Left forelimb (tissue), 1 donor: Measurements from ENCODE around the gene NAPEPLD.
"Not testable (repeated sequence)": the region's sequence is repeated elsewhere in the genome, so short reads cannot be mapped to it uniquely, and the experiment has no call there.

Experiments
- DNase-seq: peaks from one replicate; pipeline ENCODE4 v3.0.0-alpha.2; 2018; ENCODE audit warnings: low spot score

Gene NAPEPLD

GRCh38 chr7:103065667-103066066 is 83.2 kb downstream of the NAPEPLD start:
- no peak for DNase-seq

- no peak for DNase-seq
Observed at GRCh38 chr7:103063895-103064294, 85.0 kb downstream of the NAPEPLD start.

DNA sequence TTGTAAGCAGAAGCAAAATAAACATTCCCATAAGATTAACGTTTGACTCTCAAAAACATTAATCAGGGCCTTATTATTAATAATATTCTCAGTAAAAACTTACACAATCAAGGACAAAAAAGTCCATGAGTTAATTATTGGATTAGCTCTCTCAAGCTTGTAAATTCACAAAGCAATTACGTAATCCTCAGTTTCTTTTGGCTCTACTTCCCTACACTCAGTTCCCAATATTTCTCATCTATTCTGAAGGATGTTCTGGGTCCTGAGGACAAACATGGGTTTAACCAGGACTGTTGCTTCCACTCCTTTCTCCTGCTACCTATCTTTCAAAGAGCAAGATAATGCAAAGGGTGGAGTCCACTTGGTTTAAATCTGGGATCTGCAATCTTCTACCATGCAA is 89.4 kb downstream of the NAPEPLD start:
- no peak for DNase-seq

- DNase-seq = no peak
Observed at GRCh38 chr7:103058122-103058521, 90.8 kb downstream of the NAPEPLD start.

DNA sequence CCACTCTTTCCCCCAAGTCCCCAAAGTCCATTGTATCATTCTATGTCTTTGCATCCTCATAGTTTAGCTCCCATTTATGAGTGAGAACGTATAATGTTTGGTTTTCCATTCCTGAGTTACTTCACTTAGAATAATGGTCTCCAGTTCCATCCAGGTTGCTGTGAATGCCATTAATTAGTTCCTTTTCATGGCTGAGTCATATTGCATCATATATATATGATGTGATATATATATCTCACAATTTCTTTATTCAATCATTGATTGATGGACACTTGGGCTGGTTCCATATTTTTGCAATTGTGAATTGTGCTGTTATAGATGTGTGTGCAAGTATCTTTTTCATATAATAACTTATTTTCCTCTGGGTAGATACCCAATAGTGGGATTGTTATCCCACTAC is 92.9 kb downstream of the NAPEPLD start:
- not testable (repeated sequence) for DNase-seq

- no peak for DNase-seq
Observed at GRCh38 chr7:103051519-103051918, 97.4 kb downstream of the NAPEPLD start.
